Measurements from ENCODE around the gene SLC5A6.

- TF ChIP-seq CTCF (IDR thresholded peaks at IDR 0.05) (no peak), EZH2 (IDR thresholded peaks at IDR 0.05; ENCODE audit: borderline replicate concordance, insufficient read depth, low read depth, low read length, poor library complexity, severe bottlenecking) (no peak)
These were observed 3.5 kb downstream of the SLC5A6 start for GRCh38 chr2:27208486-27209050.

Measured in B cell (primary cell).